ENCODE data around the gene POLDIP2. TPM values are rescaled to one million over a fixed set of nuclear protein-coding genes. Genes with fewer than 3 reads are reported as not detected.

POLDIP2 gene
- total RNA-seq, 2 experiments from 2014 or later: 22.1 to 23.9 TPM

DNA sequence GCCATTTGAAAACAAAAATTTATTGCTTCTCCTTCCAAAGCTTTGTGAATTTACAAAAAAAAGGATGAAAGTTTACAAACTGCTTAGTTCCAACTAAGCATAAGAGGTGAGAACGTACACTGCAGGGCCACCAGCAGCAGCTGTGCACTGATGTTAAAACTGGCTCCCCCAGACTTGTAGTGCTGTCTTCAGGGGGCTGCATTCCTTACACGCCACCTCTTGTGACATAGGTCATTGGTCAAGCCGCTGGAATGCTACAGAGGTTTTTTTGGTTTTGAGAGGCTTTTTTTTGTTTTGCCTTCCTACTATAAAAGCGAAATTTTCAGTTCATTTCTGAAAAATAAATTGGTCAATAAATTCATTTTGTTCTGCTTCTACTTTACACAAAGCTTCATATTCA, 29.0 kb downstream of the POLDIP2 start:
- Histone ChIP-seq H3K27me3 (ENCODE audit: control insufficient read depth in 1 of 2, insufficient read depth in 2 of 2, low read length in 2 of 2) (no peaks in the 10 kb centered on the region), H3K27ac (ENCODE audit: low read depth in 1 of 2, low read length in 2 of 2) (no peak overlapping the region), H3K36me3 (ENCODE audit: insufficient read depth, low read length) (peaks cover 42% of the 10 kb centered on the region), H3K4me3 (ENCODE audit: low read length) (no peak overlapping the region), H3K4me1 (ENCODE audit: insufficient read depth, low read length) (peaks cover 3% of the 10 kb centered on the region), H3K9me3 (ENCODE audit: control insufficient read depth in 1 of 2, insufficient read depth in 1 of 2, low read length in 2 of 2) (no peaks in the 10 kb centered on the region)
- intact Hi-C loops (cut with DNase I, micrococcal nuclease): no loop called here
- TF ChIP-seq, protein P1, sequence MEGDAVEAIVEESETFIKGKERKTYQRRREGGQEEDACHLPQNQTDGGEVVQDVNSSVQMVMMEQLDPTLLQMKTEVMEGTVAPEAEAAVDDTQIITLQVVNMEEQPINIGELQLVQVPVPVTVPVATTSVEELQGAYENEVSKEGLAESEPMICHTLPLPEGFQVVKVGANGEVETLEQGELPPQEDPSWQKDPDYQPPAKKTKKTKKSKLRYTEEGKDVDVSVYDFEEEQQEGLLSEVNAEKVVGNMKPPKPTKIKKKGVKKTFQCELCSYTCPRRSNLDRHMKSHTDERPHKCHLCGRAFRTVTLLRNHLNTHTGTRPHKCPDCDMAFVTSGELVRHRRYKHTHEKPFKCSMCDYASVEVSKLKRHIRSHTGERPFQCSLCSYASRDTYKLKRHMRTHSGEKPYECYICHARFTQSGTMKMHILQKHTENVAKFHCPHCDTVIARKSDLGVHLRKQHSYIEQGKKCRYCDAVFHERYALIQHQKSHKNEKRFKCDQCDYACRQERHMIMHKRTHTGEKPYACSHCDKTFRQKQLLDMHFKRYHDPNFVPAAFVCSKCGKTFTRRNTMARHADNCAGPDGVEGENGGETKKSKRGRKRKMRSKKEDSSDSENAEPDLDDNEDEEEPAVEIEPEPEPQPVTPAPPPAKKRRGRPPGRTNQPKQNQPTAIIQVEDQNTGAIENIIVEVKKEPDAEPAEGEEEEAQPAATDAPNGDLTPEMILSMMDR (IDR thresholded peaks at IDR 0.05): no peak
- POLR2A ChIA-PET: no interaction called here
- DNase-seq (no peak), ATAC-seq (ENCODE audit: poor library complexity) (no peak)
- H3K27ac Mint-ChIP-seq: no peak overlapping the region
- no peak overlapping the region for H3K4me3 Mint-ChIP-seq
- peaks cover 9% of the 10 kb centered on the region for H3K4me1 Mint-ChIP-seq (ENCODE audit: low read depth)
- CTCF ChIA-PET: no interaction called here
- no peaks in the 10 kb centered on the region for H3K9me3 Mint-ChIP-seq
- peaks cover 59% of the 10 kb centered on the region for H3K36me3 Mint-ChIP-seq (ENCODE audit: low read depth)
- no peaks in the 10 kb centered on the region for H3K27me3 Mint-ChIP-seq

DNA sequence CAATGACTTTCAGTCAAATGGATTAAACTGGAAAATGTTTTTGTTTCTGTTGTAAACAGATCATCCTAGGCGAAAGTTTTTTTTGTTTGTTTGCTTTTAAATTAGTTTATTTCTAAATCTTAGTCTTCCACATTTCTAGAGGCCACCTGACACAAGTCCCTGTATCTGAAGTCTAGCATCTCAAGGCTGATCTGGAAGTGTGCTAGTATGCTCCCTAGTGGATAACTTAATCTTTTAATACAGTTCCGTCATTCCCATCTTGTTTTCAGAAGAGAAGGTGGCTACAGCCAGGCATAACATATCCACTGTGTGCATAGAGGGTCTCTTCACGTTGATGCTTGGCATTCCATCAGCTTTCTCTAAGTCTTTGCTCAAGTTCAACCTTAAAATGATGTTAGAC, 29.6 kb downstream of the POLDIP2 start:
- no peak overlapping the region for H3K4me3 Mint-ChIP-seq
- ATAC-seq (ENCODE audit: poor library complexity): no peak
- Histone ChIP-seq H3K9me3 (ENCODE audit: control insufficient read depth in 1 of 2, insufficient read depth in 1 of 2, low read length in 2 of 2) (no peaks in the 10 kb centered on the region), H3K4me1 (ENCODE audit: insufficient read depth, low read length) (no peaks in the 10 kb centered on the region), H3K4me3 (ENCODE audit: low read length) (no peak overlapping the region), H3K27me3 (ENCODE audit: control insufficient read depth in 1 of 2, insufficient read depth in 2 of 2, low read length in 2 of 2) (no peaks in the 10 kb centered on the region), H3K27ac (ENCODE audit: low read depth in 1 of 2, low read length in 2 of 2) (no peak overlapping the region), H3K36me3 (ENCODE audit: insufficient read depth, low read length) (peaks cover 42% of the 10 kb centered on the region)
- intact Hi-C loops (cut with DNase I, micrococcal nuclease): no loop called here
- H3K9me3 Mint-ChIP-seq: no peaks in the 10 kb centered on the region
- ChIA-PET CTCF (no interaction called here), POLR2A (no interaction called here)
- no peak overlapping the region for H3K27ac Mint-ChIP-seq
- peaks cover 7% of the 10 kb centered on the region for H3K4me1 Mint-ChIP-seq (ENCODE audit: low read depth)
- TF ChIP-seq, protein P1 (IDR thresholded peaks at IDR 0.05): no peak
- no peaks in the 10 kb centered on the region for H3K27me3 Mint-ChIP-seq
- DNase-seq: no peak
- peaks cover 57% of the 10 kb centered on the region for H3K36me3 Mint-ChIP-seq (ENCODE audit: low read depth)

DNA sequence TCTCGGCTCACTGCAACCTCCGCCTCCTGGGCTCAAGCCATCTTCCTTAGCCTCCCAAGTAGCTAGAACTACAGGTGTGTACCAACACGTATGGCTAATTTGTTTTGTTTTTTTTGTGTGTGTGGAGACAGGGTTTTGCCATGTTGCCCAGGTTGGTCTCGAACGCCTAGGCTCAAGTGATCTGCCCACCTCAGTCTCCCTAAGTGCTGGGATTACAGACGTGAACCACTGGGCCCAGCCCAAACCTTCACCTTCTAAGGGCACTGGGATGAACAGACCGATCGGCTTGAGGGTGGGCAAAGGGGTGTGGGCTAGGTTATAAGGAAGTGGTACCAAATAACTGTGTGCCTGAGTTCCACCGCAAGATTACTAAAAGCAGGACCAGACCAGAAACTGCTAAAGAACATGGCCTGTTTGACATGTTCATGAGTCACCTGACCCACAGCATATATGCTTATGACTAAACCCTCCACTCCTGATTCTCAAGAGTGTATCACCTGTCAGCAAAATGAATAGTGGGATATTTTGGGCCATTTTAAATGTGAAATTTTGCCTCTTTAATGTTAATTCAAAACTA, 30.2 kb downstream of the POLDIP2 start:
- Mint-ChIP-seq H3K36me3 (ENCODE audit: low read depth) (peaks cover 52% of the 10 kb centered on the region), H3K4me1 (ENCODE audit: low read depth) (peaks cover 2% of the 10 kb centered on the region), H3K9me3 (no peaks in the 10 kb centered on the region), H3K27me3 (no peaks in the 10 kb centered on the region), H3K27ac (no peak overlapping the region), H3K4me3 (no peak overlapping the region)
- Histone ChIP-seq H3K4me3 (ENCODE audit: low read length) (no peak overlapping the region), H3K27me3 (ENCODE audit: control insufficient read depth in 1 of 2, insufficient read depth in 2 of 2, low read length in 2 of 2) (no peaks in the 10 kb centered on the region), H3K9me3 (ENCODE audit: control insufficient read depth in 1 of 2, insufficient read depth in 1 of 2, low read length in 2 of 2) (no peaks in the 10 kb centered on the region), H3K36me3 (ENCODE audit: insufficient read depth, low read length) (peaks cover 39% of the 10 kb centered on the region), H3K27ac (ENCODE audit: low read depth in 1 of 2, low read length in 2 of 2) (no peak overlapping the region), H3K4me1 (ENCODE audit: insufficient read depth, low read length) (no peaks in the 10 kb centered on the region)
- ATAC-seq (ENCODE audit: poor library complexity) (no peak), DNase-seq (no peak)
- intact Hi-C loops (cut with DNase I, micrococcal nuclease): no loop called here
- ChIA-PET POLR2A (no interaction called here), CTCF (no interaction called here)
- TF ChIP-seq, protein P1 (IDR thresholded peaks at IDR 0.05): no peak

Data from CD4-positive, alpha-beta T cell (primary cell).